GM15510 (cell line): ENCODE data around the gene C21orf91.

Experiments
- POLR2A ChIP-seq: IDR thresholded peaks from 3 replicates; pipeline ENCODE4 v1.6.1; 2011; ENCODE audit warnings: borderline replicate concordance; ENCODE audit not compliant: insufficient read length; ENCODE audit errors: extremely low read depth

The C21orf91 gene

DNA sequence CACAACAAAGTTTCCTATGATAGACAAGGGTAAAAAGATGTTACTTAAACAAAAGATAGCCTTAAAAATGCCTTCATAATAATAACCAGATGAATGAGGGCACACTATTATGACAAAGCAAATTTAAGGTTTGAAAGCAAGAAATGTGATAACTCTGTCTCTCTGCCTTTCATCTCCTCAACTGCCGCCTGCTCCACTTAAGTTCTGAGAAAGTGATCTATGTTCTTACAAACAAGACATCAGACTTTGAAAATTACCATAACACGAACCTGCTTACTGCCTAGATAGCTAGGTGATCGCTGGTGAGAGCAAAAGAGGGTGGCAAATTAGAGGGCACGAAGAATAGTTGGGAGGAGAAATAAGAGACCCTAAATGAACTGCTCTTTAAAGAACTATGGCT is 13.2 kb downstream of the C21orf91 start:
- TF ChIP-seq POLR2A = no peak

GRCh38 chr21:17803536-17803935 is 15.6 kb downstream of the C21orf91 start:
- no peak for TF ChIP-seq POLR2A

DNA sequence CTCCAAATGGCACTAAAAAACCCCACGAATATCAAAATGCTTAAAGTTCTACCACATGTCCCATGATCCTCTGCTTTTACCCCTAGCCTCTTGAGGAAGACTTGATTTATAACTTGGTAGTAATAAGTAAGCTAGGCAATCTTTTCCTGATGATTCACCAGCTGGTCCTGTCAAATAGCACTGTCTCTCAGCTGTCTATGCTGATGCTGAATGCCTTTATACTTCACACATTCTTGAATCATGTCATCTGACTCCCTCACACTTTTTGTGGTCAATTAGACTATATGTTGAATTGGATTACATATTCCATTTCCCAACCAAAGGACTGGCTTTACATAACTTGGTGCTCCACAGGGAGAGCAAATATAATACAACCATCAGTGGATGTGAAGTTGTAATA is 16.6 kb downstream of the C21orf91 start:
- no peak for TF ChIP-seq POLR2A

GRCh38 chr21:17799414-17800164 is 19.6 kb downstream of the C21orf91 start:
- no peak for TF ChIP-seq POLR2A

- TF ChIP-seq POLR2A = no peak
These were observed 20.4 kb downstream of the C21orf91 start for GRCh38 chr21:17798796-17799195.

DNA sequence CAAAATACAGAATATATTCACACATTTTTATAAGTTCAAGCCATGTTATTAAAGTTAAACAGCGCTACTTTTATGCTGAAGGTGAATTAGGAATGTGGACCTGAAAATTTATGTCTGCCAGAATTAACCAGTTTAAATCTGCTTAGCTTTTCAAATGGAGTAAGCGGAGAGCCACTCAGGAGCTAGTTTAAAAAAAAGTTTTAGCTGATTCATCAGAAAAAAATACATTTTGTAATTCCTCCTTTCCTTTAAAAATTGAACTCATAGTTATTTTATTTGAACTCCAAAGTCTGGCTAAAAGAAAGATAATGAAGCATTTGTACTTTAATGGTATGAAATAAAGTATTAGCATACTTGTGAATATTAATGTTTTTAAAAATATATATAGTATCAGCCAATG is 21.2 kb downstream of the C21orf91 start:
- no peak for TF ChIP-seq POLR2A

- TF ChIP-seq POLR2A = no peak
These were observed 22.7 kb downstream of the C21orf91 start for GRCh38 chr21:17796503-17796902.

- TF ChIP-seq POLR2A = no peak
These were observed 23.1 kb downstream of the C21orf91 start for GRCh38 chr21:17796037-17796403.

DNA sequence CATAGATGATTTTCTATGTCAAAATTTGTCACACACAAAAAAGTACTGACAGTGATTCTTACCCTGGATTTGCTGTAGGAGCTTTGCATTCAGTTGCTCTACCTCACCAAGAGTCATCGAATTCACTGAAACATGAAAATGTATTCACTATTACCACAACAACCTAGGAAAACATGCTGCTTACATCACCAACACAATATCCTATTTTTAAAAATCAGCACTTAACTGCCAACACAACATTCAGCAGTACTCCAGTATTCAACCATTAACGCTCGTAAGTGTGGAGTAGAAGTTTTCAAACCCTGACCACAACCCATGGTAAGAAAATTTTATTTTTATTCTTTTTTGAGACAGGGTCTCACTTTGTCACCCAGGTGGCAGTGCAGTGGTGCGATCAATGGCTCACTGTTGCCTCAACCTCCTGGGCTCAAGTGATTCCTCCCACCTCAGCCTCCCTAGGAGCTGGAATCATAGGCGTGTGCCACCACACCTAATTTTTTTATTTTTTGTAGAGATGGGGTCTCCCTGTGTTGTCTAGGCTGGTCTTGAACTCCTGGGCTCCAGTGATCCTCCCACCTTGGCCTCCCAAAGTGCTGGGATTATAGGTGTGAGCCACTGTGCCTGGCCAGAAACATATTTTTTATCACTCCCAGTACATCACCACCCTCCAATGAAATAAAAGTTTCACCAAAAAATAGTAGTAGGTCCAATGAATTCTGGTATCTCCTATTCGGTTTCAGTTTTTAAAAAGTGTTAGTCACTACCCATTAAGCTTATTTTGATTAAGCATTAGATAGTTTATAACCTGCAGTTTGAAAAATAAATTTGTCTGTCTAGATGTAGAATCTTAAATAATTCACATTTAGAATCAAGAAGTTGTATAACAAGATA is 23.8 kb downstream of the C21orf91 start:
- TF ChIP-seq POLR2A = no peak

GRCh38 chr21:17794518-17795145 is 24.5 kb downstream of the C21orf91 start:
- no peak for TF ChIP-seq POLR2A

DNA sequence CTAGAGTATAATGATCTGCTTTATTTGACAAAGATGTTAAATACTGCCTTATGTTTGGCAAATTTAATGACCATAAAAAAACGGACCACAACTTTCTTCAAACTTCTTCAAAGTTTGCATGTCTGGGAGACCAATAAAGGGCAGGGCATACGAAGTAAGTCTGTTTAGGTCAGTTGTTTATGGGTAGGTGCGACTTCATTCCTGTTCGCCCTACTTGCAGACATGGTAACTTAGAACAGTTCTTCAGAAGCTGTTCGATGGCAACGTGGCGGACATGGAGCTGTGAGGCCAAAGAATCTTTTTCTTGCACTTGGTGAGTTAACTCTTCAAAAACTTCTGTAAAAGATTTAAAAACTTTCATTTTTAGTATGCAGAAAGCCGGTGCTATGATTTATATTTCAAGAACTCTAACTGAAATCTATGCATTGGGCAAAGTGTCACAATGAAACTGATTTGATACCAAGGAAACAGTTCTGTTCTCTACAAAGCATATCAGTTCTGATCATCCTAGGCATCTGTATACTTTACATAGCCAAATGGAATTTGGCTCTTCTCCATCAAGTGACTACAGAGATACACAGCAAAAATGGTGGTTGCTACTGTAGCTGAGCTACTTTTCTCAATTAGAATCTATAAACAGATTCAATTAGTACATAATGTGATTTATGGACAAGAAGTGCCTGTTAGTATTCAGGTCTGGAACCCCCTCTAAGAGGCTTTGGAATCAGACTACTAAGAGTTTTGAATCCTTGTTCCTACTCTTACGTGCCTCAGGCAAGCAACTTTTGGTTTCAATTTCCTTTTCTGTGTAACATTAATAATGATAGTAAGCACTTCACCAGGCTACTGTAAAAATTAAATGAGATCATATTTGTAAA is 25.7 kb downstream of the C21orf91 start:
- TF ChIP-seq POLR2A = no peak

DNA sequence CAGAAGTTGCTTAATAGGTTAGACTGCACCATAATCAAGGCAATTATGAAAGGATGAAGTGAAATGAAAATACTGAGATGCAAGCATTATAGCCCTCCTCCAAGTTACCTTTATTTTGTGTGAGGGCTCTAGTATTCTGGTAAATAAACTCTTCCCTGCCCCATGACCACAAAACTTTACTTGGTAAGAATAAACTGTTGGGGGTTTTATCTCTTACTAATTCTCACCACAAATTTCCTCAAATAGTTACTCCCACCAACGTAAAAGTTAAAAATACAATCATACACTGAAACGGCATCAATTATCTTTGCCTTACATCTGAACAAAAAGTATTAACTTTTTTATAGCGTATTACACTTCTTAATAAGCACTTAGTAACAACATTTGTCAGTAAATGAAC is 29.5 kb downstream of the C21orf91 start:
- TF ChIP-seq POLR2A = no peak

DNA sequence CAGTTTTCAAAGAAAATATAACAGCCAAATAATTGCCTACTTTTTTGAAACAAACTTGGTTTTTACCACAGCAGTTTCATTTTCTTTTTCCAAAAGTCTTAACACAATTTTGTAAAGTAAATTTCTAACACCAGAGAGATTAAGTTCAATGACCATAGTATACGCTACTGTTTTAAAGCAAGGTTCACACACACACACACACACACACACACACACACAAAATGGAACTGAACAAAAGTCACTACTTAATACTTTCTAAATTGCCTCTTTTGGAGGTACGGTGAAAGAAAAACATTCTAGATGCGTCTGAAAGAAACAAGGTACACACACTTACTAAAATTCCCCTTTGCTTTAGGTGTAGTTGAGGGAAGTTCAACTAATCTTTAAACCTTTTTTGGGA is 30.1 kb downstream of the C21orf91 start:
- TF ChIP-seq POLR2A = no peak

DNA sequence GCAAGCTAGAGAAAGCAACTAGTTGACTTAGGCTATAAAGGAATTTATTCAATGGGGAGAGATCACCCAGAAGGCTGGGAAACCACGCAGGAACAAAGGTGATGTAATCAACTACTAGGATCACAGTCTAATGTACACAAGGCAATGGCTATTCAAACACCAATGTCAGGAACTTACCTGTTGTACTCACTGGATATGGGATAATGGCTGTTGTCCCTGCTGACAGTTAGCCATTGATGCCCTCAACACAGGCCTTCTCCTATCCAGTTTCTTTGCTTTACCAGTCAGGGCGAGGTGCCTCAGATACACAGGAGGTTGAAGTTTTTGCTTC is 32.3 kb downstream of the C21orf91 start:
- TF ChIP-seq POLR2A = no peak

DNA sequence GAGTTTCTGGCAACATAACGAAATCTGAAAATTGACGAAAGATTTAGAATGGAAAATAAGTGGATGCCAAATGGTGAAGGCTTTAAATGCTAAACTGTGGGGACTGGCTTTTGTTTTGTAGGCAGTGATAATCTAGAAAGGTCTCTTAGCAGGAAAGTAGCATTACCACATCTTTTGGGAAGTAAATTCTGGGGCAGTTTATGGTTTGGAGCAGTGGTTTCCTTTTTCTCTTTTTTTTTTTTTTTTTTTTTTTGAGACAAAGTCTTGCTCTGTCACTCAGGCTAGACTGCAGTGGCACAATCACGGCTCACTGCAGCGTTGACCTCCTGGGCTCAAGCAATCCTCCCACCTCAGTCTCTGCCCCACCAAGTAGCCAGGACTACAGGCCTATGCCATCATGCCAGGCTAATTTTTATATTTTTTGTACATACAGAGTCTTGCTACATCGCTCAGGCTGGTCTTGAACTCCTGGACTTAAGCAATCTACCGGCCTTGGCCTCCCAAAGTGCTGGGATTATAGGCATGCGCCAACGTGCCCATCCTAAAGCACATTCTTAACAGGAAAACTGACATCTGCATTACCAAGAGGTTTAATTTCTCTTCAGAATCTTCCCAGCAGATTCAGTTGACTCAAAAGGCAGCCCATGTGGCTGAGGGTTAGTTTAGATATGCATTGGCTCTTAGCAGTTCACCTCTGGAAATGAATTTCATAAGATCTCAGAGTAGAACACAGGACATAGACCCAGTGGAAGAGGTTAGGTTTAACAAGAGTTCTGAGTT is 32.9 kb downstream of the C21orf91 start:
- TF ChIP-seq POLR2A = no peak

- TF ChIP-seq POLR2A = no peak
These were observed 33.8 kb downstream of the C21orf91 start for GRCh38 chr21:17785403-17785788.
